ENCODE results near the gene PLSCR5.
A peak's percentile ranks its signal among the peaks of the same experiment; 100 is the strongest.

Gene PLSCR5

GRCh38 chr3:146590521-146590920 is 14.6 kb downstream of the PLSCR5 start:
- Histone ChIP-seq H3K27ac (no peak overlapping the region), H3K36me3 (no peaks in the 10 kb centered on the region), H3K4me3 (no peak overlapping the region), H3K9ac (no peak overlapping the region), H3K4me1 (0 out of 20 replicates have a peak, but pooled peaks cover 0 to 4% (median 0%) of the 10 kb centered on the region in 10 experiments), H3K4me2 (no peak overlapping the region), H4K20me1 (no peaks in the 10 kb centered on the region), H3K27me3 (no peaks in the 10 kb centered on the region), H3K9me3 (replicated peaks in 1 of 11) (no peaks in the 10 kb centered on the region)
- TF ChIP-seq Cebpa-rat (IDR thresholded peaks at IDR 0.05), result no peak

DNA sequence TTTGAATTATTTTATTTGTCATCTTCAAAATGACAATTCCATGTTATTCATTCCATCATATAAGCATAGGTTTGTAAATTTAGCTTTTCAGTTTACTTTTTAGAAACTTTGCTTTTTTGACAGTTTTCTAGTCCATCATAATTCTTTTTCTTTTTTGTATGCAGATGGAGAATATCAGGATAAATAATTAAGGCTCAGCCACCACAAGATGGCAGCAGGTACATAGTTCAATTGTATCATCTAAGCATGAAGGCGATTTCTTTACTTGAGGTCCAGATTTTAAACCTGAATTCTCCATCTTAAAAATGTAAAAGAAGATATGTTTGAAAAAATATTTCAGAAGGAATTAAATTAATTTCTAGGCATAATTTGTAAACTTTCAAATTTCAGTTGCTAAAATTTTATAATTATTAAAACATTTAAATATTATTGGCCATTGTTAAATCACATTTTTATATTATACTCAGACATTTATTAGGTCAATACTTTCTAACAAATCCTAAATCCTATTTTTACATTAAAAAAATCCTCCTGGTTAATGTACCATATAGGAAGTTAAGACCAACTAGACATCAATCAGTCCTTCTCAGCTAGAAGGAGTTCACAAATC is 15.1 kb downstream of the PLSCR5 start:
- Histone ChIP-seq H3K27ac (no peak overlapping the region), H3K9ac (no peak overlapping the region), H3K4me1 (0 out of 20 replicates have a peak, but pooled peaks cover 0 to 4% (median 0%) of the 10 kb centered on the region in 10 experiments), H3K4me2 (no peak overlapping the region), H3K27me3 (no peaks in the 10 kb centered on the region), H4K20me1 (no peaks in the 10 kb centered on the region), H3K9me3 (replicated peaks in 1 of 11) (no peaks in the 10 kb centered on the region), H3K4me3 (no peak overlapping the region), H3K36me3 (no peaks in the 10 kb centered on the region)
- TF ChIP-seq Cebpa-rat (IDR thresholded peaks at IDR 0.05), result no peak

DNA sequence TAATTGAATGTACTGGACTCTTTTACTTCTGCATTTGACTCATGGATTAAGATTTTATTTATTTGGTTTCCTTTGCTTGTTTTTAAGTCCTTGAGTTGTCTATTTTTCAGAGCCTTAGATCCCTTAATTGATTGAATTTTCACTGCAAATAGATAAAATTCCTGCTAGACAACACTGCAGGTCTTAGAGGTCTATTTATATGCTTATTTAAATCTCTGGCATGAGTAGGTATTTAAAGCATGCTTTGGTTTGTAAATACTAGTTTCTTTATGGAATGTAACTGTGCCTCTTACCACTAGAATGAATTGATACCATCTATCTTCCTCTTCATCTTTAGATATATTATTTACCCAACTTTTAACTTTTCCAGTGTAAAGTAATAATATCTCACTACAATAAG is 20.0 kb downstream of the PLSCR5 start:
- Histone ChIP-seq H3K27ac (no peak overlapping the region), H3K36me3 (peaks cover 0 to 4% (median 0%) of the 10 kb centered on the region in 11 experiments; a peak in 1 of 22 replicates), H3K4me3 (no peak overlapping the region), H3K27me3 (no peaks in the 10 kb centered on the region), H3K4me2 (no peak overlapping the region), H3K9ac (no peak overlapping the region), H3K4me1 (peaks cover 0 to 26% (median 4%) of the 10 kb centered on the region in 10 experiments; a peak in 7 of 20 replicates), H4K20me1 (no peaks in the 10 kb centered on the region), H3K9me3 (replicated peaks in 1 of 11) (peaks cover 18 to 21% (median 20%) of the 10 kb centered on the region in 11 experiments)
- TF ChIP-seq Cebpa-rat (IDR thresholded peaks at IDR 0.05), result no peak

GRCh38 chr3:146581951-146582467 is 23.1 kb downstream of the PLSCR5 start:
- H3K4me1 ChIP-seq, result peaks cover 0 to 28% (median 3%) of the 10 kb centered on the region in 10 experiments; a peak in 7 of 20 replicates
- no peak for TF ChIP-seq Cebpa-rat (IDR thresholded peaks at IDR 0.05)
- peak overlapping the region in 1 of 11 experiments; percentile 47; a peak in 1 of 22 replicates for H3K9ac ChIP-seq
- H4K20me1 ChIP-seq, result no peaks in the 10 kb centered on the region
- H3K27ac ChIP-seq, result peak overlapping the region in 9 of 11 experiments; percentile 6 to 79 (median 35); a peak in 11 of 22 replicates
- H3K36me3 ChIP-seq, result peaks cover 0 to 4% (median 0%) of the 10 kb centered on the region in 11 experiments; a peak in 1 of 22 replicates
- no peak overlapping the region for H3K4me3 ChIP-seq
- H3K9me3 ChIP-seq (replicated peaks in 1 of 11), result peaks cover 18 to 21% (median 20%) of the 10 kb centered on the region in 11 experiments
- no peaks in the 10 kb centered on the region for H3K27me3 ChIP-seq
- H3K4me2 ChIP-seq, result peak overlapping the region in 4 of 11 experiments; percentile 2 to 48 (median 27); a peak in 5 of 22 replicates

DNA sequence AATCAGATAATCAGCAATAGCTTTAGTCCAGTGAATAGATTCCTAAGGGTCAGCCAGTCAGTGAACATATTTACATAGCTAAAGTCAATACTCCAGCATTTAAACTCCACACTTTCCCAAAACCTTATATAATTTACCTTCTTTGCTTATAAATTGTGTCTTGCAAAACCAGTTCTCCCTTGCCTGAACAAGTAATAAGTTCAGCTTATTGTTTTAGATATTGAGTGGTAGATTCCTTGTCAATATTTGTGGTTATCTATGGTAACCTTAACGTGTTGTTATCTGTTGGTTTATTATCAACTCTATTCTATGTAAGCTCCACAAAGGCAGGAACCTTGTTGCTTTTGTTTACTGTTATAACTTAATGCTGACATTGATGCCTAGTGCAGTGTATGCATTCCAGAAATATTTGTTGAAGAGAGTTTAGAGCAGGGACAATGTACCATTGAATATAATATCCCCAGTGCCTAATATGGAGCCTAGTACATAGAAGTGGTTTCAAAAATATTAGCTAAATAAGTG is 24.0 kb downstream of the PLSCR5 start:
- Histone ChIP-seq H3K9ac (no peak overlapping the region), H4K20me1 (no peaks in the 10 kb centered on the region), H3K4me1 (peaks cover 0 to 28% (median 2%) of the 10 kb centered on the region in 10 experiments; a peak in 7 of 20 replicates), H3K4me3 (no peak overlapping the region), H3K4me2 (peak overlapping the region in 3 of 11 experiments; percentile 9 to 67 (median 60); a peak in 5 of 22 replicates), H3K27me3 (no peaks in the 10 kb centered on the region), H3K27ac (peak overlapping the region in 2 of 11 experiments; percentile 67 to 79; a peak in 2 of 22 replicates), H3K36me3 (peaks cover 0 to 4% (median 0%) of the 10 kb centered on the region in 11 experiments; a peak in 1 of 22 replicates), H3K9me3 (replicated peaks in 1 of 11) (peaks cover 18 to 21% (median 20%) of the 10 kb centered on the region in 11 experiments)
- TF ChIP-seq Cebpa-rat (IDR thresholded peaks at IDR 0.05), result no peak

GRCh38 chr3:146577662-146578061 is 27.5 kb downstream of the PLSCR5 start:
- no peaks in the 10 kb centered on the region for H3K27me3 ChIP-seq
- peaks cover 5 to 10% (median 9%) of the 10 kb centered on the region in 11 experiments for H3K9me3 ChIP-seq (replicated peaks in 1 of 11)
- TF ChIP-seq Cebpa-rat (IDR thresholded peaks at IDR 0.05), result no peak
- no peak overlapping the region for H3K4me3 ChIP-seq
- no peaks in the 10 kb centered on the region for H4K20me1 ChIP-seq
- H3K4me2 ChIP-seq, result no peak overlapping the region
- no peak overlapping the region for H3K27ac ChIP-seq
- peaks cover 0 to 1% (median 0%) of the 10 kb centered on the region in 11 experiments; a peak in 1 of 22 replicates for H3K36me3 ChIP-seq
- H3K4me1 ChIP-seq, result peaks cover 0 to 42% (median 2%) of the 10 kb centered on the region in 10 experiments; a peak in 7 of 20 replicates
- H3K9ac ChIP-seq, result no peak overlapping the region

GRCh38 chr3:146575636-146576035 is 29.5 kb downstream of the PLSCR5 start:
- H3K9ac ChIP-seq, result no peak overlapping the region
- no peak overlapping the region for H3K4me2 ChIP-seq
- H3K9me3 ChIP-seq (replicated peaks in 1 of 11), result no peaks in the 10 kb centered on the region
- no peak for TF ChIP-seq Cebpa-rat (IDR thresholded peaks at IDR 0.05)
- no peaks in the 10 kb centered on the region for H3K27me3 ChIP-seq
- no peaks in the 10 kb centered on the region for H3K36me3 ChIP-seq
- no peak overlapping the region for H3K4me3 ChIP-seq
- H4K20me1 ChIP-seq, result no peaks in the 10 kb centered on the region
- H3K27ac ChIP-seq, result no peak overlapping the region
- H3K4me1 ChIP-seq, result peaks cover 0 to 23% (median 0%) of the 10 kb centered on the region in 10 experiments; a peak in 4 of 20 replicates

- no peak overlapping the region for H3K9ac ChIP-seq
- peaks cover 0 to 16% (median 4%) of the 10 kb centered on the region in 10 experiments; a peak in 8 of 20 replicates for H3K4me1 ChIP-seq
- H3K4me2 ChIP-seq, result no peak overlapping the region
- no peaks in the 10 kb centered on the region for H3K36me3 ChIP-seq
- no peaks in the 10 kb centered on the region for H3K27me3 ChIP-seq
- no peak overlapping the region for H3K27ac ChIP-seq
- no peak for TF ChIP-seq Cebpa-rat (IDR thresholded peaks at IDR 0.05)
- H3K4me3 ChIP-seq, result no peak overlapping the region
- H3K9me3 ChIP-seq (replicated peaks in 1 of 11), result no peaks in the 10 kb centered on the region
- no peaks in the 10 kb centered on the region for H4K20me1 ChIP-seq
Observed at GRCh38 chr3:146574173-146574572, 31.0 kb downstream of the PLSCR5 start.

DNA sequence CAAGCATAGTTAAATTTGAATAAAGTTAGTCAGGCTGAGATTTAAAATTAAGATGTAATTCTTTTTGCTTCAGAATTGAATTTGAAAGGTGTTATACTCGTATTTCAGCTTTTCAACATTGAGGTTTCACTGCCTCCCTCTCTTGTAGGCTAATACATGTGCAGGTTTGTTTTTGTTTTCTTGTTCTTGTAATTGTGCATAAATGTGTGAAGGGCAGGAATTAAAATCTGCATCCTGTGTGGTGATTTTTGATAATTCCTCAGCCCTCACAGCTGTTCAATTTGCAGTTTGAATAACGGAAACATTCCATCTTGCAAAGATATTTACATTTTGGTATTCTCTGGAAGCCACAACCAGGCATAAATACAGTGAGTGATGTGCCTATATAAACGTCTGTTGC is 35.8 kb downstream of the PLSCR5 start:
- Histone ChIP-seq H3K36me3 (no peaks in the 10 kb centered on the region), H3K27ac (no peak overlapping the region), H3K4me3 (no peak overlapping the region), H3K4me2 (peak overlapping the region in 5 of 11 experiments; percentile 4 to 51 (median 31); a peak in 7 of 22 replicates), H3K9me3 (replicated peaks in 1 of 11) (peaks cover 0 to 14% (median 5%) of the 10 kb centered on the region in 11 experiments; a peak in 12 of 22 replicates), H3K27me3 (no peaks in the 10 kb centered on the region), H4K20me1 (no peaks in the 10 kb centered on the region), H3K9ac (no peak overlapping the region), H3K4me1 (peaks cover 0 to 13% (median 9%) of the 10 kb centered on the region in 10 experiments; a peak in 10 of 20 replicates)
- TF ChIP-seq Cebpa-rat (IDR thresholded peaks at IDR 0.05), result no peak
